ENCODE measurements around the gene ESRRA. TPM values are rescaled to one million over a fixed set of nuclear protein-coding genes. Genes with fewer than 3 reads are reported as not detected.

The ESRRA gene
- polyA plus RNA-seq, 3 donors: 16.6 to 30.5 (median 26.3) TPM

- no peak for DNase-seq (ENCODE audit: extremely low read depth in 1 of 11, low read depth in 9 of 11, low spot score in 4 of 11)
Observed at GRCh38 chr11:64267207-64267945, 37.9 kb upstream of the ESRRA start.

GRCh38 chr11:64268025-64268892, 37.1 kb upstream of the ESRRA start:
- no peak for DNase-seq (ENCODE audit: extremely low read depth in 1 of 11, low read depth in 9 of 11, low spot score in 4 of 11)

GRCh38 chr11:64268893-64269539, 36.3 kb upstream of the ESRRA start:
- no peak for DNase-seq (ENCODE audit: extremely low read depth in 1 of 11, low read depth in 9 of 11, low spot score in 4 of 11)

GRCh38 chr11:64269540-64270220, 35.6 kb upstream of the ESRRA start:
- DNase-seq (ENCODE audit: extremely low read depth in 1 of 11, low read depth in 9 of 11, low spot score in 4 of 11): peak; percentile 95 to 100 (median 99)

GRCh38 chr11:64275031-64275800, 30.1 kb upstream of the ESRRA start:
- DNase-seq (ENCODE audit: extremely low read depth in 1 of 11, low read depth in 9 of 11, low spot score in 4 of 11): no peak

- no peak for DNase-seq (ENCODE audit: extremely low read depth in 1 of 11, low read depth in 9 of 11, low spot score in 4 of 11)
Observed at GRCh38 chr11:64275841-64276240, 29.5 kb upstream of the ESRRA start.

- no peak for DNase-seq (ENCODE audit: extremely low read depth in 1 of 11, low read depth in 9 of 11, low spot score in 4 of 11)
Observed at GRCh38 chr11:64276653-64277431, 28.5 kb upstream of the ESRRA start.

- DNase-seq (ENCODE audit: extremely low read depth in 1 of 11, low read depth in 9 of 11, low spot score in 4 of 11): no peak
Observed at GRCh38 chr11:64278576-64279190, 26.6 kb upstream of the ESRRA start.

- DNase-seq (ENCODE audit: extremely low read depth in 1 of 11, low read depth in 9 of 11, low spot score in 4 of 11): no peak
Observed at GRCh38 chr11:64281957-64282770, 23.2 kb upstream of the ESRRA start.

GRCh38 chr11:64283092-64283491, 22.2 kb upstream of the ESRRA start:
- no peak for DNase-seq (ENCODE audit: extremely low read depth in 1 of 11, low read depth in 9 of 11, low spot score in 4 of 11)

- DNase-seq (ENCODE audit: extremely low read depth in 1 of 11, low read depth in 9 of 11, low spot score in 4 of 11): peak in 10 of 11 donors; percentile 81 to 93 (median 89)
Observed at GRCh38 chr11:64284048-64284961, 21.0 kb upstream of the ESRRA start, which contains the start of gene BAD. BAD (minus strand) TSS chr11:64284665; CDS start chr11:64284368, 297 bp downstream.

GRCh38 chr11:64284962-64285884, 20.1 kb upstream of the ESRRA start, which contains the start of gene GPR137:
GPR137 (plus strand) TSS chr11:64285848; CDS start chr11:64286525, 677 bp downstream.
- DNase-seq (ENCODE audit: extremely low read depth in 1 of 11, low read depth in 9 of 11, low spot score in 4 of 11): peak in 7 of 11 donors; percentile 74 to 83 (median 81)

GRCh38 chr11:64285885-64286800, 19.2 kb upstream of the ESRRA start:
- DNase-seq (ENCODE audit: extremely low read depth in 1 of 11, low read depth in 9 of 11, low spot score in 4 of 11): no peak
